IPS DF 19.7 (cell line): Measurements from ENCODE around the gene GIMAP7.
"Not testable (repeated sequence)": the region's sequence is repeated elsewhere in the genome, so short reads cannot be mapped to it uniquely, and the experiment has no call there.

Experiments used
- DNase-seq: peaks from one replicate; pipeline ENCODE4 v3.0.0-alpha.2; 2013; ENCODE audit warnings: low read depth, low spot score

GIMAP7 gene

GRCh38 chr7:150514748-150515222 lies at the start of gene GIMAP7:
Gene GIMAP7, plus strand, starts transcription at chr7:150514872. Its CDS starts 5,103 bp downstream, at chr7:150519975.
- DNase-seq, result no peak

DNA sequence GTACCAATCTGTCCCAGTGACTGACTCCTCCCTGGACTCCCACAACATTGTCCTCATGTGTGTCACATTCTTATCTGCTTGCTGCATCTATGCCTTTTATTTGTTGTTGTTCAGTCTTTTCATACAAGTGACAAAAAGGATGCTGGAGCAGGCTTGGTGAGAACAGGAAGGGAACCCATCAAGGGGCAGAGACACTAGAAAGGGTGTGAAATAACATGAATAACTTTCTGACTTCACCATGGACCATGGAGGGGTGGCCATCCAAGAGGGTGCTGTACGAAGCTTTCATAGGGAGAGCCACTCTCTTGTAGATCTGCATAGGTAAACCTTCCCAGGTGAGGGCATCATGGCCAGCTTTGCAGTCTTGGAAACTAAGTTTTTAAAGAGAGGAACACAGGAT lies 49.7 kb upstream of the GIMAP7 start:
- DNase-seq, result no peak

GRCh38 chr7:150465414-150465813 lies 49.3 kb upstream of the GIMAP7 start:
- no peak for DNase-seq

- no peak for DNase-seq
These were observed 48.2 kb upstream of the GIMAP7 start for GRCh38 chr7:150466477-150466876.

DNA sequence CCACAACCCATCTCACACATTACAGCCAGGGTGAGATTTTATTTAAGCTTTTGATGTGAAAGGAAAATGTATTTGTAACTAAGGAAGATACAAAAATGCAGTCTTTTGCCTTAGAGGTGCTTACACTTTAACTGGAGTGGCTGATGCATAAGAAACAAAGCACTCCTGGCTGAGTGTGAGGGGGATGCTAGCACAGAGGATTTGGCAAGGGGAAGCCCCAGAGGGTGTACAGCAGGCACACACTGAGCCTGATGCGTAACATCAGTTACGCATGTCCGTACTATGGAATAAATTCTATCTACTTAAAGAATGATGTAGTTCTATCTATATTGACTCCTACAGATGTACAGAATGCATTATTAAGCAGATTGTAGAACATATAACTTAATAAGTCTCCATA lies 46.4 kb upstream of the GIMAP7 start:
- no peak for DNase-seq

DNA sequence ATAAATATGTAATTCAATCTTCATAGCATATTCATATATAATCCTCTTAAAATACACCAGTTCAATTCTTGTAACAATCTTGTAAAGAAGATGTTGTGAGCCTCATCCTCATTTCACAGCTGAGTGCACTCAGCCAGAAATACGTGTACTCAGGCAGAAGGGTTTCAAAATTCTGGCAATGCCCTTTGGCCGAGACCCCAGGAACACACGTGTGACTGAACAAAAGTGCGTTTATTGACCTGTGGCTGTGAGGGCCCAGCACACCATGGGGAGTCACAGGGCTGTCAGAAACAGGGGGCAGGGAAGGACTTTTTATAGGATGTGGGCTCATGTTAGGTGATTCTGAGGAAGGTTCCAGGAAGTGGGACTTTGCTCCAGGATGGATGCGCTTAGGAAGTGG lies 42.8 kb upstream of the GIMAP7 start:
- no peak for DNase-seq

- no peak for DNase-seq
These were observed 40.8 kb upstream of the GIMAP7 start for GRCh38 chr7:150473902-150474301.

- no peak for DNase-seq
These were observed 38.4 kb upstream of the GIMAP7 start for GRCh38 chr7:150476285-150476684.

DNA sequence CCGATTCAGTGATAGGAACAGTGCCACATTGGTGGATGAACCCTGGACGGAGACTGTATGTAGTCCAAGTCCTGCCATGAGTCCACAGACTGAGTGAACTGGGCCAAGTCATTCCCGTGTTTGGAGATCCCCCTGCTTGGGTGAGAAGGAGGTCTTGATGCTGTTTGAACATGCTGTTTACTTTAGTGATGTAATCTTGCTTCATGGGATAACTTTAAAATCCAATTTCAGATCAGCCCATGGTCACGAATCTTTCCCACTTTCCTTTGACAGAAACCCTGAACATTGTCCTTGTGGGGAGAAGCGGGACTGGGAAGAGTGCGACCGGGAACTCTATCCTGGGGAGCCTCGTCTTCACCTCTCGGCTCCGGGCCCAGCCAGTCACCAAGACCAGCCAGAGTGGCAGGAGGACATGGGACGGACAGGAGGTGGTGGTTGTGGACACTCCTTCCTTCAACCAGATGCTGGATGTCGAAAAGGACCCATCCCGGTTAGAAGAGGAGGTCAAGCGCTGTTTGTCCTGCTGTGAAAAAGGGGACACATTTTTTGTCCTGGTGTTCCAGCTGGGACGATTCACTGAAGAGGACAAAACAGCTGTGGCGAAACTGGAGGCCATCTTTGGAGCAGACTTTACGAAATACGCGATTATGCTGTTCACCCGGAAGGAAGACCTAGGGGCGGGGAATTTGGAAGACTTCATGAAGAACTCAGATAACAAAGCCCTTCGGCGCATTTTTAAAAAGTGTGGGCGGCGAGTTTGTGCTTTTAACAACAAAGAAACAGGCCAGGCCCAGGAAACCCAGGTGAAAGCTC lies 37.6 kb upstream of the GIMAP7 start:
- no peak for DNase-seq

DNA sequence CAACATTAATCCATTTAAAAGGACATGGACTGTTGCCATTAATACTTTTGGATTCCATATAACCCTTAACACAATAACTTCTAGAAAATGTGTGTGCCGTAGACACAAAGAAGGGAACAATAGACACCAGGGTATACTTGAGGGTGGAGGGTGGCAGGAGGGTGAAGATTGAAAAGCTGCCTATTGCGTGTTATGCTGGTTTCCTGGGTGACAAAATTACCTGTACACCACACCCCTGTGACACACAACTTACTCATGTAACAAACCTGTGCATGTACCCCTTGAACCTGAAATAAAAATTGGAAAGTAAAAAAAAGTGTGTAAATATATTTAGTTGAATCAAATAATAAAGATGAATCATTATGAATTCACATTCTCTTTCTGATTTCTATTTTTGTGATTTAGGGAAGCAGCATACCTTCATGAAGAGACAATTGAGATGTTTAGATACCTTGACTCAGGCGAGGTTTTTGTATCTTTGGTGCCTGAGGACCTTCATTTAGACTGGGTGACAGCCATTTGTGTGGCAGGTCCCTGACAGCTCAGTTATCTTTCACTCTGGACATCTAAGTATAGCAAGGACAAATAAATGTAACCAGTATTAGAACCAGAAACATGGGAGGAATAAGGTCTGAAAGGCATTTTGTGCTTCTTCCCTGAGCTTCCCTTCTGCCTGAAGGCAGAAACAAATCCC lies 35.5 kb upstream of the GIMAP7 start:
- DNase-seq, result no peak

GRCh38 chr7:150481186-150481920 lies 33.3 kb upstream of the GIMAP7 start:
- no peak for DNase-seq

GRCh38 chr7:150481922-150482321 lies 32.8 kb upstream of the GIMAP7 start:
- DNase-seq, result no peak

- DNase-seq, result not testable (repeated sequence)
These were observed 31.2 kb upstream of the GIMAP7 start for GRCh38 chr7:150483514-150483913.

- not testable (repeated sequence) for DNase-seq
These were observed 30.6 kb upstream of the GIMAP7 start for GRCh38 chr7:150484071-150484470.

DNA sequence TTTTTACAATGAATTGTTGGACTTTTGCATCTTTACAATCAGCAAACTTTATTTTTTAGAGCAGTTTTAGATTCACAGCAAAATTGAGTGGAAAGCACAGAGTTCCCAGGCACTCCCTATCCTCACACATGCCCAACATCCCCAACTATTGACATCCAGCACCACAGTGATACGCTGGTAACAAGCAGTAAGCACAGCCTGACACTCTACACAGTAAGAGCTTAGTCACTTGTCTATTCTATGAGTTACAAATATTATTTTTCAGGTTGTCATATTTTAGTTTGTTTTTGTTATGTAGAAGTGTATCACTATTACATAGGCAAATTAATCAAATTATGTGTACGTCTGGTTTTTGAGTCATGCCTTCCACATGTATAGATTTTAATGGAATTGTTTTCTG lies 27.0 kb upstream of the GIMAP7 start:
- no peak for DNase-seq

DNA sequence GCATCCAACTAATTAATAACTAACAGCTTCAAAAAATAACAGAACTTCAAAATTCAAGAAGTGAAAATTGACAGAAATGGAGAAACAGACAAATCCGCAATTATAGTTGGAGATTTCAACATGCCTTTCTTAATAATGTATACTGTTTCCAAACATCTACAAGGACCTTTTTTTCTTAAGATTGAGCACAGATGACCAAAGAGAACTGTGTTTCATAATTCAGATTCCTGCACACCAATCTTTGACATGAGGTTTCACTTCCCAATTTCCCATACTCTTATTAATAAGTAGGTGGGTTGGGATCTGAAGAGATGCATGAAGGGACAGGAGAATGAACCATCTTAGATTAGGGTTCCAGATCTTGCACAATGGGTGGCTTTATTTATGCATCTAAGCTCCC lies 24.9 kb upstream of the GIMAP7 start:
- no peak for DNase-seq

GRCh38 chr7:150493442-150493841 lies 21.2 kb upstream of the GIMAP7 start:
- not testable (repeated sequence) for DNase-seq

- DNase-seq, result no peak
These were observed 12.2 kb upstream of the GIMAP7 start for GRCh38 chr7:150502519-150502918.

DNA sequence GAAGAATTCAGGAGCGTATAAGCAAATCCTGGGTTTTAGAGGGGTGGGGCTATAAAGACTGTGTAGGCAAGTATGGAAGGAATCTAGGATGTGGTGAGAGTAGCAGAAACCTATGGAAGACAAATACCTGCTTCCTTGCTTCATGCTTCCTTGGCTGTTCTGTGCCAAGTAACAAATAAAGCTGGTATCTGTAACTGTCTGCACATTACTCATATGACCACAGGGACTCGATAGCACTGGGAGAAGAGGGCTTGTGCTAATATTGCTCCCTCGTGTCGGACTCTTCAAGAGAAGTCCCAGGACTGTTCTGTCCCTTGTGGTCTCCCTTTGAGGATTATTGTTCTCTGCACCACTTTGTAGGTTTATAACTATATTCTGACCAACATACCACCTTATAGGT lies 11.5 kb upstream of the GIMAP7 start:
- DNase-seq, result no peak

GRCh38 chr7:150503581-150503980 lies 11.1 kb upstream of the GIMAP7 start:
- DNase-seq, result no peak

- no peak for DNase-seq
These were observed 6.6 kb upstream of the GIMAP7 start for GRCh38 chr7:150507947-150508602.

DNA sequence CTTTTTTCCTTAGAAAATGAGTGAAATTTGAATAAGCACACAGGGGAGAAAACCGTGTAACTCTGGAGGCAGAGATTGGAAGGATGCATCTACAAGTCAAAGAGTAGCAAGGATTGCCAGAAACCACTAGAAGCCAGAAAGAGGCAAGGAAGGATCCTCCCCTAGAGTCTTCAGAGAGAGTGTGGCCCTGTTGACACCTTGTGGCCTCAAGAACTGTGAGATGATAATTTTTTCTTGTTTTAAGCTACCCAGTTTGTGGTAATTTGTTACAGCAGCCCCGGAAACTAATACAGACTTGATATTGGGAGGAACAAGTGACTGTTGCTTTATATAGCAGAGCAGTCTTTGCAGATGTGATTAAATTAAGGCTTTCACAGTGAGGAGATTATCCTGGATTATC lies 3.6 kb upstream of the GIMAP7 start:
- no peak for DNase-seq
